HCT116 (cell line): Measurements from ENCODE around the gene PSMD2. TPM values are rescaled to one million over a fixed set of nuclear protein-coding genes. Genes with fewer than 3 reads are reported as not detected.

Experiments used
- ATAC-seq: fragments of 200-7000 bp; cut with Tn5 transposase; 2 replicates; pipeline ENCODE4 v1.9.1; 2020; ENCODE audit warnings: mild to moderate bottlenecking, moderate library complexity
- BruUV-seq: library from RNA; stranded (reverse); fragments of 400-500 nt; replicated peaks from 2 replicates; lab custom pipeline; 2021; lab: Mats Ljungman, UMichigan
- CTCF ChIA-PET: fragments of 300-600 bp; sonication (Branson Sonifier 250); formaldehyde crosslinking; loops from one replicate; lab custom pipeline; 2021; ENCODE audit warnings: antibody characterized with exemption; lab: Charles Lee
- POLR2A ChIA-PET: fragments of 300-600, 350-600 bp; sonication (Branson Sonifier 250); formaldehyde crosslinking; loops from one replicate; lab custom pipeline; 2021; ENCODE audit warnings: antibody characterized with exemption; lab: Charles Lee
- RAD21 ChIA-PET, 2 experiments: fragments of 300-600 bp; sonication (Branson Sonifier 250); formaldehyde crosslinking; loops; one replicate each; lab custom pipeline; 2023; ENCODE audit warnings: low total read pairs in 2 of 2; ENCODE audit not compliant: uncharacterized antibody in 2 of 2, unreplicated experiment in 2 of 2, low non-redundant PET in 1 of 2; lab: Charles Lee
- DNase-seq: peaks from one replicate; pipeline ENCODE4 v3.0.0-alpha.2; 2010; ENCODE audit warnings: low read depth, low spot score
- H2AFZ ChIP-seq: fragments of 200-600 bp; shearing (Covaris generic), sonication (generic); 2 replicates; pipeline ENCODE4 v1.6.1; 2017; ENCODE audit warnings: low read depth, mixed run types, mixed read lengths, antibody characterized with exemption, low read length; ENCODE audit not compliant: poor library complexity, severe bottlenecking
- H3K27ac ChIP-seq: 2 replicates; pipeline ENCODE4 v1.5.1; 2012; ENCODE audit warnings: low read depth, low read length
- H3K27me3 ChIP-seq: fragments of 200-600 bp; sonication (generic); 2 replicates; pipeline ENCODE4 v1.6.1; 2016; ENCODE audit warnings: mixed run types, low read length, mixed read lengths; ENCODE audit not compliant: insufficient read depth
- H3K36me3 ChIP-seq, 2 experiments: fragments of 200-500 bp in 1 of 2; fragments of 200-600 bp in 1 of 2; sonication (Bioruptor generic) in 1 of 2; sonication (generic) in 1 of 2; 2 replicates each; pipeline versions ENCODE4 v1.5.1 to v1.6.1; 2014 to 2016; ENCODE audit warnings: low read length in 2 of 2, inconsistent platforms in 1 of 2, mixed read lengths in 1 of 2, mixed run types in 1 of 2; ENCODE audit not compliant: insufficient read depth in 2 of 2, control insufficient read depth in 1 of 2
- H3K4me1 ChIP-seq, 2 experiments: fragments of 200-600 bp in 1 of 2; sonication (generic) in 1 of 2; 2 replicates each; pipeline versions ENCODE4 v1.5.1 to v1.6.1; 2012 to 2017; ENCODE audit warnings: low read length in 2 of 2, inconsistent platforms in 1 of 2, mild to moderate bottlenecking in 1 of 2, mixed read lengths in 1 of 2, mixed run types in 1 of 2, moderate library complexity in 1 of 2; ENCODE audit not compliant: insufficient read depth in 2 of 2, control insufficient read depth in 1 of 2
- H3K4me2 ChIP-seq: fragments of 200-600 bp; sonication (generic); 2 replicates; pipeline ENCODE4 v1.6.1; 2017; ENCODE audit warnings: mixed run types, low read length, mixed read lengths
- H3K4me3 ChIP-seq, 2 experiments: fragments of 200-600 bp in 1 of 2; sonication (generic) in 1 of 2; replicated peaks in 1 of 2; 2 replicates each; pipeline ENCODE4 v1.5.1; 2011 to 2016; ENCODE audit warnings: low read length in 2 of 2, control low read depth in 1 of 2, low read depth in 1 of 2, mild to moderate bottlenecking in 1 of 2, mixed read lengths in 1 of 2, mixed run types in 1 of 2
- H3K79me2 ChIP-seq: fragments of 200-600 bp; sonication (generic); 2 replicates; pipeline ENCODE4 v1.6.1; 2017; ENCODE audit warnings: mild to moderate bottlenecking, mixed run types, low read length, moderate library complexity, mixed read lengths; ENCODE audit not compliant: insufficient read depth
- H3K9ac ChIP-seq: fragments of 200-600 bp; sonication (generic); 2 replicates; pipeline ENCODE4 v1.6.1; 2016; ENCODE audit warnings: low read length, mixed read lengths
- H3K9me2 ChIP-seq: fragments of 200-600 bp; sonication (generic), shearing (Covaris generic); 2 replicates; pipeline ENCODE4 v1.6.1; 2017; ENCODE audit warnings: mixed run types, mild to moderate bottlenecking, moderate library complexity; ENCODE audit not compliant: insufficient read depth
- H3K9me3 ChIP-seq, 2 experiments: fragments of 200-500 bp in 1 of 2; fragments of 200-600 bp in 1 of 2; sonication (Bioruptor generic) in 1 of 2; sonication (generic) in 1 of 2; 2 replicates each; pipeline ENCODE4 v1.6.1; 2014 to 2017; ENCODE audit warnings: low read length in 2 of 2, mixed read lengths in 2 of 2, inconsistent platforms in 1 of 2, low read depth in 1 of 2, mild to moderate bottlenecking in 1 of 2, mixed run types in 1 of 2, moderate library complexity in 1 of 2; ENCODE audit not compliant: control insufficient read depth in 1 of 2, insufficient read depth in 1 of 2
- H4K20me1 ChIP-seq: fragments of 200-600 bp; sonication (generic), shearing (Covaris generic); 2 replicates; pipeline ENCODE4 v1.6.1; 2017; ENCODE audit warnings: mixed run types, mild to moderate bottlenecking, moderate library complexity; ENCODE audit not compliant: insufficient read depth
- CBX3 ChIP-seq: IDR thresholded peaks from 2 replicates; pipeline ENCODE4 v1.6.1; 2012; ENCODE audit warnings: low read depth
- CEBPB ChIP-seq: IDR thresholded peaks from 2 replicates; pipeline ENCODE4 v1.6.1; 2012; ENCODE audit warnings: low read depth
- EGR1 ChIP-seq: IDR thresholded peaks from 2 replicates; pipeline ENCODE4 v1.6.1; 2012; ENCODE audit warnings: low read depth
- ELF1 ChIP-seq: IDR thresholded peaks from 2 replicates; pipeline ENCODE4 v1.6.1; 2012; ENCODE audit warnings: low read depth, borderline replicate concordance
- EZH2phosphoT487 ChIP-seq: fragments of 200-600 bp; IDR thresholded peaks from 2 replicates; pipeline ENCODE4 v1.6.1; 2018; ENCODE audit warnings: antibody characterized with exemption, borderline replicate concordance
- FOSL1 ChIP-seq: IDR thresholded peaks from 2 replicates; pipeline ENCODE4 v1.6.1; 2012; ENCODE audit warnings: low read depth
- MAX ChIP-seq: IDR thresholded peaks from 2 replicates; pipeline ENCODE4 v1.6.1; 2012
- POLR2A ChIP-seq: IDR thresholded peaks from 2 replicates; pipeline ENCODE4 v1.7.0; 2011; ENCODE audit warnings: borderline replicate concordance; ENCODE audit not compliant: insufficient read depth, insufficient read length; ENCODE audit errors: extremely low read depth
- RAD21 ChIP-seq: IDR thresholded peaks from 2 replicates; pipeline ENCODE4 v1.6.1; 2012; ENCODE audit warnings: low read depth, mild to moderate bottlenecking
- REST ChIP-seq: IDR thresholded peaks from 2 replicates; pipeline ENCODE4 v1.6.1; 2012; ENCODE audit warnings: low read depth
- SP1 ChIP-seq: IDR thresholded peaks from 2 replicates; pipeline ENCODE4 v1.6.1; 2012; ENCODE audit warnings: low read depth
- ZBTB33 ChIP-seq: IDR thresholded peaks from 2 replicates; pipeline ENCODE4 v1.6.1; 2011; ENCODE audit warnings: mild to moderate bottlenecking, low read length, moderate library complexity; ENCODE audit not compliant: insufficient replicate concordance; ENCODE audit errors: extremely low read depth
- intact Hi-C: fragments of 100-400 bp; cut with micrococcal nuclease; formaldehyde crosslinking; loops from 2 replicates; pipeline ENCODE4 v1.10.0; 2022
- total RNA-seq: library from RNA; stranded (reverse); gene quantifications from one replicate; pipeline ENCODE4 v1.2.1, GENCODE V29; 2021; ENCODE audit not compliant: unreplicated experiment

The PSMD2 gene
- total RNA-seq, 1 experiment from 2014 or later, result 402 TPM

GRCh38 chr3:184261854-184262763 is 36.9 kb upstream of the PSMD2 start:
- ChIA-PET RAD21 (no interaction called here), CTCF (interaction anchor here (0.7 to 1.4 kb wide), 4 partner anchors 10 to 377 kb away, joined by 3 to 7 read pairs (median 4); partner anchors contain the start of gene PARL), POLR2A (no interaction called here)
- DNase-seq (no peak), ATAC-seq (peak; percentile 58)
- H3K4me1 ChIP-seq, result peaks cover 3 to 24% of the 10 kb centered on the region in 2 experiments; a peak in 3 of 4 replicates
- no peaks in the 10 kb centered on the region for H3K9me2 ChIP-seq
- no peaks in the 10 kb centered on the region for H3K79me2 ChIP-seq
- no peaks in the 10 kb centered on the region; a peak in 1 of 4 replicates for H3K36me3 ChIP-seq
- H3K9me3 ChIP-seq, result no peaks in the 10 kb centered on the region
- H3K27ac ChIP-seq, result peak overlapping the region; percentile 46; the same call in 1 of the 2 replicates
- H3K27me3 ChIP-seq, result no peaks in the 10 kb centered on the region
- intact Hi-C loops, result no loop called here
- H2AFZ ChIP-seq, result peak overlapping the region; percentile 54
- H3K4me3 ChIP-seq, result peak overlapping the region; percentile 50 to 63
- TF ChIP-seq CEBPB (no peak), RAD21 (no peak), CBX3 (no peak)
- no peaks in the 10 kb centered on the region for H4K20me1 ChIP-seq
- peak overlapping the region; percentile 92 for H3K4me2 ChIP-seq
- BruUV-seq, result TSS peak; percentile 53
- peak overlapping the region; percentile 62 for H3K9ac ChIP-seq

GRCh38 chr3:184262764-184263179 is 36.3 kb upstream of the PSMD2 start:
- CTCF ChIA-PET, result interaction anchor here (0.7 kb wide), 1 partner anchor 33 kb away, joined by 3 read pairs; the partner anchor contains the start of gene VWA5B2
- H3K4me2 ChIP-seq, result peak overlapping the region; percentile 92; the same call in 1 of the 2 replicates
- H3K4me3 ChIP-seq, result no peak overlapping the region
- no peak overlapping the region for H3K27ac ChIP-seq
- ATAC-seq (no peak), DNase-seq (no peak)
- intact Hi-C loops, result no loop called here
- H3K36me3 ChIP-seq, result no peaks in the 10 kb centered on the region; a peak in 1 of 4 replicates
- no TSS peak for BruUV-seq
- no peaks in the 10 kb centered on the region for H3K9me3 ChIP-seq
- H3K4me1 ChIP-seq, result peaks cover 3 to 24% of the 10 kb centered on the region in 2 experiments; a peak in 3 of 4 replicates
- RAD21 ChIA-PET, result no interaction called here
- H3K9ac ChIP-seq, result no peak overlapping the region
- no peaks in the 10 kb centered on the region for H3K79me2 ChIP-seq
- H3K27me3 ChIP-seq, result no peaks in the 10 kb centered on the region
- H3K9me2 ChIP-seq, result no peaks in the 10 kb centered on the region
- POLR2A ChIA-PET, result no interaction called here
- no peaks in the 10 kb centered on the region for H4K20me1 ChIP-seq
- H2AFZ ChIP-seq, result no peak overlapping the region
- TF ChIP-seq CBX3 (no peak), POLR2A (no peak), FOSL1 (no peak), MAX (no peak), REST (no peak), ZBTB33 (no peak), SP1 (no peak), EGR1 (no peak), EZH2phosphoT487 (no peak), RAD21 (no peak), ELF1 (no peak)
